Stimulated activated naive CD4-positive, alpha-beta T cell (primary cell): ENCODE measurements around the gene SIGLEC14.
A peak's percentile ranks its signal among the peaks of the same experiment; 100 is the strongest.
"Not testable (repeated sequence)": the region's sequence is repeated elsewhere in the genome, so short reads cannot be mapped to it uniquely, and the experiment has no call there.

Experiments
- DNase-seq, 6 experiments: peaks; one replicate each; lab custom pipeline; 2025; lab: John Stamatoyannopoulos, UW

The SIGLEC14 gene

DNA sequence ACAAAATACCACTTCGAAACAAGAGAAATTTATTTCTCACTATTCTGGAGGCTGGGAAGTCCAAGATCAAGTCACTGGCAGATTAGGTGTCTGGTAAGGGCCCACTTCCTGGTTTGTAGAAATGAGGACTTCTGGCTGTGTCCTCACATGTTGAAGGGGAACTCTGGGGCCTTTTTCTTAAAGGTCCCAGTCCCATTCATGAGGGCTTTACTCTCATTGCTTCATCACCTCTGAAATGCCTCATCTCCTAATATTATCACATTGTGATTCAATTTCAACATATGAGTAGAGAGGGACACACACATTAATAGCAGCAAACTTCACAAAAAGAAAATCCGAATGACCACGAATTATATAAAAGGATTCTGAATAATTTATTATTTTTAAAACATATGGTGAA lies 21.6 kb upstream of the SIGLEC14 start:
- DNase-seq = no peak

DNA sequence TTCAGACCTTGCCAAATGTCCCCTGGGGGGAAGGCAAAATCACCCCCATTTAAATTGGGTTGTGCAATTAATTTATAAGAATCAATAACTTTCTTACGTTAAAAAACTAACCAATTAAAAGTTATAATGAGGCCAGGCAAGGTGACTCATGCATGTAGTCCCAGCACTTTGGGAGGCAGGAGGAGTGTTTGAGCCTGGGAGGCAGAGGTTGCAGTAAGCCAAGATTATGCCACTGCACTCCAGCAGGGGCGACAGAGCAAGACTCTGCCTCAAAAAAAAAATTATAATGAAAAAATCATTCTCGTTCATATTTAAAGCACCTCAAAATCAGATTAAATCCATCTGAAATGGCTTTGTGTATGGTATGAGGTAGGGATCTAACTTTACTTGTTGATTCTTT lies 18.4 kb upstream of the SIGLEC14 start:
- DNase-seq = no peak

DNA sequence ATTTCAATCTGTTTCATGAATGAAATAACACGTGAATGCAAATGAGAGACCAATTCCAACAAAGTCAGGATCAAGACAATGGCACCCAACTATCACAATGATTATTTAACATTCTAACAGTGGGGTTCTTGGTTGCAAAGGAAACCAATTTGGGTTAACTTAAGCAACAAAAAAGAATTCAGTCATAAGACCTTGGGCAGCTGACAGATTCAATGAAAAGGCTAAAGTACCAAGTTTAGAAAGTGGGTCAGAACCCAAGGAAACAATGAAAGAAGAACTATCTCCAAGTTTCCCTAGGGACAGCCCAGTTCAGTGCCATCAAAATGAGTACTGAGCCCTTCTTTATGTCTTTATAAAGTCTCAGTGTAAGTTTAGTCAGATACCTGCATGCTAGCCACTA lies 17.5 kb upstream of the SIGLEC14 start:
- DNase-seq = no peak

DNA sequence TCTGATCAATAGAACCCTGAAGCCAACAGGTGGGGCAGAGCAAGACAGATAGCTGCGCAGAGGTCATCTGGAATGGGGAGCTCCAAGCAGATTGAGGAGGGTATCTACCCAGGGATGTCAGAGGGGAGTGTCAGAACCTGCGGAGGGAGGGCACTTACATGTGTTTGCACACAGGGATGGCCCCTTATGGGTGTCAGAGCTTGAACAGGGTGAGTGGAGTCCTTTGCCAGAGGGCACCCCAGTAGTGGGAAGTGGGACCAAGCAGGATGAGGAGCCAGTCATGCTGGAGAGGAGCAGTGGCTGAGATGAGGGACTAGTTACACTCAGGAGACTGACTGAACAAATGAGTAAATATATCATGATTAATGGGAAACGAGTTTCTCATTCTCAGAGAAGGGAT lies 17.0 kb upstream of the SIGLEC14 start:
- no peak for DNase-seq

DNA sequence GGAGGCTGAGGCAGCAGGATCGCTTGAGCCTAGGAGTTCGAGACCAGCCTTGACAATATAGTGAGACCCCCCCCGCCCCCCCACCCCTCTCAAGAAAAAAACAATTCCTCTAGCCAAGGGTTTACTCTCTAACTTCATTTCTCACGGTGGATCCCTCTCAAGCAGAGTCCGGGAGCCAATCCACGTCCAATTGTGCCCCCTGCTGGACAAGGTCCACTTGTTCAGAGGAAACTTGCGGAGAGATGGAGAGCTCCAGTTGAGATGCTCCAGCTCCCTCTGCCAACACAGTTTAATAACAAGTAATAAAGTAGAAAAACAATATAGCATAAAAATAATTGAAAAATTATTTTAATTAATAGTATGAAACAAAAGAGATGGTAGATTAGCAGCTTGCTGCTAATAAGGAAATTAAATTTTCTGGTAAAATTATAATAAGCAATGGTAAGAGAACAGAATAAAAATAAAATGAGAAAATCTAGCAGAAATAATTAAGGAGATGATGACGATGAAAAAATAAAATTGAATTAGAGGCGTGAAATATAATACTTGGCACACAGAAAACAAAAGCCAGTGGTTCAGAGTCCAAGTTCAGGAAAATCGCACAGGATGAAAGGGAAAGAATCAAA lies 14.5 kb upstream of the SIGLEC14 start:
- peak in 5 of 6 experiments; percentile 3 to 38 (median 18) for DNase-seq

- no peak for DNase-seq
Observed at GRCh38 chr19:51654783-51655182, 8.2 kb upstream of the SIGLEC14 start.

GRCh38 chr19:51653162-51653561 lies 6.5 kb upstream of the SIGLEC14 start:
- no peak for DNase-seq

- DNase-seq = no peak
Observed at GRCh38 chr19:51652266-51652665, 5.6 kb upstream of the SIGLEC14 start.

DNA sequence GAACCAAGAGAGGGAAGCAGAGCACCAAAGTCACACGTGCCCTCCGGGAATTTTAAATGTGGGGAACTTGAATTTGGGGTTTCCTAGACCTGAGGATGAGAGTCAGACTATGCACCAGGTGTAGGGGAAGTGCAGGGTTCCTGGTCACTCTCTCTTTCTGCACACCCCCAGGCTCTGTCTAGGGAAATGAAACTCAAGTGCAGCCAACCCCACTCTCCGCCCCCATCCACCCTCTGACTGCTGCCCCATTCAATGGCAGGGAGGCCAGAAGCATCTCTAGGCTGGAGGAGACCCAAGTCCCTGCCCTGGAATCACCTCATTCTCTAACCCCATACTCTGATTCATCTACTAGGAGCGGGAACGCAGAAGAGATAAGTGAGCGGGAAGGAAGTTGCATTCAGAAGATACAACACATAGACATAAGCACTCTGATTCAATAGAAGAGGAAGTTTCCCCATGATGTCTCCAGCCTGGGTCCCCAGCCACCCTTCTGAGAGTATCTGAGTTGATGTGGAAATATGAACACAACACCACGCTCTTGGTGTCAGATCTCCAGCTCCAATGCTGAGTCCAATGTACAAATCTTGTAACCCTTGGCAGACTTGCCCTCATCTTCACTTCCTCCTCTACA lies 4.7 kb upstream of the SIGLEC14 start:
- no peak for DNase-seq

DNA sequence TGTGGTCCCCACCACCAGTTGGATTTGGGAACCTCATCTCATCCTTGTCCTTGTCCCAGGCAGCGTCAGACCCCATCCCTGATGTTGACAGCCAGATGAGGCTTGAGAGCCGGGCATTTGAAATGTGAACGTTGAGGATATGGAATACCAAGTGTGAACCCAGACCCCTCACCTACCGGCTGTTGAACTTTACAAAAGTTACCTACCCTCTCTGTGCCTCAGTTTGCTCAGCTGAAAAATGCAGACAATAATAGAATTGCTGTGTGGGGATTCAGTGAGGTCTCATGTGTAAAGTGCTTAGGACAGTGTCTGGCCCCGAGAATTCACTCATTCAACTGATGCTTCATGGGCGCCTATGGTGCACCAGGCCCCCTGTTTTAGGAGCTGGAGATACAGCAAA lies 693 bp upstream of the SIGLEC14 start:
- DNase-seq = no peak

- DNase-seq = no peak
Observed at GRCh38 chr19:51644636-51645271, 1.9 kb downstream of the SIGLEC14 start.

GRCh38 chr19:51641648-51642047 lies 5.0 kb downstream of the SIGLEC14 start:
- DNase-seq = no peak

- DNase-seq = no peak
Observed at GRCh38 chr19:51640386-51640785, 6.2 kb downstream of the SIGLEC14 start.

GRCh38 chr19:51639916-51640315 lies 6.7 kb downstream of the SIGLEC14 start:
- no peak for DNase-seq

DNA sequence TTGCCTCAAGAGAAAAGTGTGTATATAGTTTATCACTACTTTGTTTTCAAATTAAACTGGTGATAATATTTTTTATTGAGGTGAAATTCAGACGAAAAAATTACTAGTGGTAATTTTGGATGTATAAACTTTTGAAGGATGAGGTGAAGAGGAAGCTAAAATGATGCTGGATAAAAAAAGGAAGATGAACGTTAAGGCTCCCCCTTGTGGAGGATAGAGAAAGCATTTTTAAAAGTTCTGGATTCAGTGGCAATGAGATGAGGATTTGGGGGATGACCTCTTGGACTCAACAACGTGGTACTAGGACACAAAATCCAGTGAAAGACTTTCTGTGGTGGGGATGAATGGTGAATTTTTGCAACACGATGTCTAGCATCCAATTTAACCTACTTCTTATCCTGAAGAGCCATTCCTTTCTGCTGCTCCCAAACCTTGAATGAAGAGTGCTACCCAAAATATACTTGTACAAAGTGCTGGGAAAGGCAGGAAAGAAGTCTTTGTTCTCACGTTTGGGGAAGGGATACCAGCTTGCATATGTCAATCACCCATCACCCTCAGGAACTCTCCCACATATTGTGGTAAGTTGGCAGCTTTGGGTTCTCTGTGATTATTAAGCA lies 9.2 kb downstream of the SIGLEC14 start:
- DNase-seq = no peak

GRCh38 chr19:51632126-51632525 lies 14.5 kb downstream of the SIGLEC14 start:
- no peak for DNase-seq

- DNase-seq = not testable (repeated sequence)
Observed at GRCh38 chr19:51630315-51630714, 16.3 kb downstream of the SIGLEC14 start, which contains the start of gene SIGLEC5. Gene SIGLEC5 (minus strand): TSS chr19:51630401. CDS start chr19:51630335, 66 bp downstream.

DNA sequence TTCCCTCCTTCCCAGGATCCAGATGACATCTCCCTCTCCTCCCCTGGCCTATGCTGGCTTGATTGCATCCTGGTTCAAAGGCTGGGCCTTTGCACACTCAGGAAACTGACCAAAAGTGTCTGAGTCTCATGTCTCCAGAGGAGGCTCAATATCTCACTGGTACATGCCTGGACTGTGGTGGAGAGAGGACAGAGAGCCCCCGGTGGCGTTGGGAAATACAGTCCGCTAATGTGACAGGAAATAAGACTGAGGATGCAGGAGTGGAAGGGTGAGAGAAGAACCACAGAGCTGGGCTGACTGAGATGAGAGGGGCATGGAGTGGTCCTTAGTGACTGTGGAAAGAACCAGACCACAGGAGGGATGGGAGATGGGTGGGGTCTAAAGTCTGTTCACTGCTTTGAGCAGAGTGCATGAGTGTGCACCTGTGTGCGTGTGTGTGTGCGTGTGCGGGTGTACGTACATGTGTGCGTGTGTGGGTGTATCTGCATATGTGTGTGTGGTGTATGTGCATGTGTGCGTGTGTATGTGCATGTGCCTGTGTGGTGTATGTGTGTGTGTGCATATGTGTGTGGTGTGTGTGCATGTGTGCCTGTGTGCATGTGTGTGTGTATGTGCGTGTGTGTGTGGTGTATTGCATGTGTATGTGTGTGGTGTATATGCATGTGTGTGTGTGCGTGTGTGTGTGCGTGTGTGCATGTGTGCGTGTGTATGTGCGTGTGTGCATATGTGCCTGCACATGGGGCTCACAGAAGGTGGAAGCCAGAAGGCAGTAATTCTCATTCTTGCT lies 18.3 kb downstream of the SIGLEC14 start:
- DNase-seq = no peak

- no peak for DNase-seq
Observed at GRCh38 chr19:51627491-51628138, 19.0 kb downstream of the SIGLEC14 start.

- DNase-seq = no peak
Observed at GRCh38 chr19:51626675-51627074, 19.9 kb downstream of the SIGLEC14 start.

DNA sequence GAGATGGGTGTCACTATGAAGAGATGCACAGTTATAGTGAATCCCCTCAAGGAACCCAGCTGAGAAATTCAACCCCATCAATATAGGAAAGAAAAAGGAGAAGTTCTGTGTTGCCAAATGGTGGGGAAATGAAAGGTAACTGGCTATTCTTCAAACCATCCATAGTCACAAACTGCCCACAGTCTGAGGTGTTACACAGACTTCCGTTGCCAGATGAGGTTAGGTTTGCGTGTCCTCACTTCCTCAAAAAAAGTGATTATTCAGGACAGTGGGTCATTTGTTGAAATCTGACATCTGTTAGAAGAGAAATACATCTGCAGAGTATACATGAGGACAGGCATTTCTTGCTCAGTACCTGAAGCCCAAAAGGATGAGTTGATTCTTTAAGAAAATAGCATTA lies 25.4 kb downstream of the SIGLEC14 start:
- DNase-seq = no peak

- no peak for DNase-seq
Observed at GRCh38 chr19:51615991-51616390, 30.6 kb downstream of the SIGLEC14 start.
